Natural killer cell (primary cell): ENCODE results near the gene DYSF. TPM values are rescaled to one million over a fixed set of nuclear protein-coding genes. Genes with fewer than 3 reads are reported as not detected.

Source experiments
- ATAC-seq, 3 donors: fragments of 150-1000 bp in 2 of 3; fragments of 200-7000 bp in 1 of 3; cut with Tn5 transposase; 1 replicate in 1 of 3; 2 replicates in 2 of 3; pipeline ENCODE4 v1.10.0; 2021; ENCODE audit warnings: mild to moderate bottlenecking in 2 of 3, moderate library complexity in 2 of 3
- DNase-seq, 2 donors: peaks; one replicate each; pipeline versions ENCODE4 v3.0.0 to v3.0.0-alpha.2; 2013 to 2021; ENCODE audit warnings: mixed read lengths in 1 of 2
- H3K27ac ChIP-seq: one replicate; pipeline ENCODE4 v1.5.1; 2013; ENCODE audit warnings: mild to moderate bottlenecking, low read length
- H3K27me3 ChIP-seq: one replicate; pipeline ENCODE4 v1.6.1; 2013; ENCODE audit warnings: low read length; ENCODE audit not compliant: control insufficient read depth, insufficient read depth
- H3K36me3 ChIP-seq: one replicate; pipeline ENCODE4 v1.6.1; 2013; ENCODE audit warnings: low read length; ENCODE audit not compliant: control insufficient read depth, insufficient read depth
- H3K4me1 ChIP-seq: one replicate; pipeline ENCODE4 v1.6.1; 2013; ENCODE audit warnings: low read length; ENCODE audit not compliant: control insufficient read depth, insufficient read depth
- H3K4me3 ChIP-seq: one replicate; pipeline ENCODE4 v1.5.1; 2013; ENCODE audit warnings: low read length
- H3K9me3 ChIP-seq: one replicate; pipeline ENCODE4 v1.6.1; 2013; ENCODE audit warnings: low read length; ENCODE audit not compliant: control insufficient read depth, insufficient read depth
- H3K27ac Mint-ChIP-seq, 2 donors: one replicate each; pipeline ENCODE4 v1.8.0; 2022; ENCODE audit warnings: mild to moderate bottlenecking in 2 of 2, mixed read lengths in 2 of 2, moderate library complexity in 1 of 2
- H3K27me3 Mint-ChIP-seq, 2 donors: one replicate each; pipeline ENCODE4 v1.8.0; 2022; ENCODE audit warnings: low read depth in 2 of 2, mixed read lengths in 2 of 2
- H3K36me3 Mint-ChIP-seq: one replicate; pipeline ENCODE4 v1.8.0; 2022; ENCODE audit warnings: mixed read lengths
- H3K4me1 Mint-ChIP-seq, 2 donors: one replicate each; pipeline ENCODE4 v1.8.0; 2022; ENCODE audit warnings: mixed read lengths in 2 of 2
- H3K4me3 Mint-ChIP-seq: one replicate; pipeline ENCODE4 v1.8.0; 2022; ENCODE audit warnings: mild to moderate bottlenecking, moderate library complexity, mixed read lengths
- H3K9me3 Mint-ChIP-seq, 2 donors: one replicate each; pipeline ENCODE4 v1.8.0; 2022; ENCODE audit warnings: mixed read lengths in 2 of 2
- CTCF ChIP-seq: fragments of 200-600 bp; IDR thresholded peaks from one replicate; pipeline ENCODE4 v1.8.0; 2022; ENCODE audit warnings: antibody characterized with exemption
- WGBS: methylation state at CpG from one replicate; pipeline ENCODE4 v1.1.7; 2013; ENCODE audit warnings: missing lambda C conversion rate; ENCODE audit not compliant: insufficient coverage; 5-methylcytosine and 5-hydroxymethylcytosine counted together
- intact Hi-C: fragments of 100-400 bp; cut with micrococcal nuclease; formaldehyde crosslinking; loops from one replicate; pipeline ENCODE4 v1.14.2; 2022
- total RNA-seq, 4 donors: library from RNA; stranded (reverse); fragments of 120-200 nt in 1 of 4; gene quantifications; one replicate each; pipeline versions ENCODE4 v1.2.3 to v1.2.4, GENCODE V29; 2013 to 2022

Gene DYSF
- total RNA-seq, 3 donors from 2014 or later (not counting 1 experiment from before 2014, with no cell fraction given): 11.4 to 19.5 (median 12.4) TPM

GRCh38 chr2:71560638-71561011 lies 107.3 kb downstream of the DYSF start:
- ATAC-seq: no peak
- H3K27ac Mint-ChIP-seq: no peak overlapping the region
- TF ChIP-seq CTCF: no peak
- Histone ChIP-seq H3K27me3 (no peaks in the 10 kb centered on the region), H3K9me3 (no peaks in the 10 kb centered on the region), H3K27ac (no peak overlapping the region), H3K36me3 (no peaks in the 10 kb centered on the region), H3K4me1 (no peaks in the 10 kb centered on the region), H3K4me3 (no peak overlapping the region)
- DNase-seq: no peak
- no peaks in the 10 kb centered on the region for H3K4me1 Mint-ChIP-seq
- H3K36me3 Mint-ChIP-seq: no peaks in the 10 kb centered on the region
- 95% methylated on average over 20 of the region's 20 CpGs for WGBS
- H3K9me3 Mint-ChIP-seq: no peaks in the 10 kb centered on the region
- no peaks in the 10 kb centered on the region for H3K27me3 Mint-ChIP-seq
- intact Hi-C loops: no loop called here
- no peak overlapping the region for H3K4me3 Mint-ChIP-seq

- Mint-ChIP-seq H3K27me3 (no peaks in the 10 kb centered on the region), H3K4me1 (no peaks in the 10 kb centered on the region), H3K9me3 (no peaks in the 10 kb centered on the region), H3K4me3 (no peak overlapping the region), H3K27ac (no peak overlapping the region), H3K36me3 (no peaks in the 10 kb centered on the region)
- no peaks in the 10 kb centered on the region for H3K9me3 ChIP-seq
- no peaks in the 10 kb centered on the region for H3K4me1 ChIP-seq
- no peak overlapping the region for H3K27ac ChIP-seq
- DNase-seq (no peak), ATAC-seq (no peak)
- no peak overlapping the region for H3K4me3 ChIP-seq
- 92% methylated on average over 15 of the region's 15 CpGs for WGBS
- H3K36me3 ChIP-seq: no peaks in the 10 kb centered on the region
- TF ChIP-seq CTCF: no peak
- no peaks in the 10 kb centered on the region for H3K27me3 ChIP-seq
- intact Hi-C loops: no loop called here
These were observed 108.3 kb downstream of the DYSF start for GRCh38 chr2:71561441-71562267.

- Mint-ChIP-seq H3K27me3 (no peaks in the 10 kb centered on the region), H3K9me3 (no peaks in the 10 kb centered on the region), H3K27ac (no peak overlapping the region), H3K4me3 (no peak overlapping the region), H3K4me1 (no peaks in the 10 kb centered on the region), H3K36me3 (no peaks in the 10 kb centered on the region)
- H3K9me3 ChIP-seq: no peaks in the 10 kb centered on the region
- 80% methylated on average over 7 of the region's 7 CpGs for WGBS
- no peak overlapping the region for H3K4me3 ChIP-seq
- intact Hi-C loops: no loop called here
- ATAC-seq (no peak), DNase-seq (no peak)
- no peak for TF ChIP-seq CTCF
- no peaks in the 10 kb centered on the region for H3K27me3 ChIP-seq
- H3K4me1 ChIP-seq: no peaks in the 10 kb centered on the region
- no peaks in the 10 kb centered on the region for H3K36me3 ChIP-seq
- H3K27ac ChIP-seq: no peak overlapping the region
These were observed 109.2 kb downstream of the DYSF start for GRCh38 chr2:71562518-71562917.

DNA sequence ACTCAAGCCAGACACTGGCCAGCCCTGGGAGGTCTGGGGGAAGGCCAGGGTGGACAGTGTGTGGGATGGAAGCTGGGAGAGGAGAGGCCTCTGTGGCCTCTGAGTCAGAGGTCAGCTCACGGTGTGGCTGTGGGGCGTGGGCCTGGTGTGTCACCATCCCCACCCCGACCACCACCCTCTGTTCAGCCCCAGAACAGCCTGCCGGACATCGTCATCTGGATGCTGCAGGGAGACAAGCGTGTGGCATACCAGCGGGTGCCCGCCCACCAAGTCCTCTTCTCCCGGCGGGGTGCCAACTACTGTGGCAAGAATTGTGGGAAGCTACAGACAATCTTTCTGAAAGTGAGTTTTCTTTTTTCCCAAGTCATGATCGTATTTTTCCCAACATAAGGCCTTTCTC lies 110.5 kb downstream of the DYSF start:
- no peaks in the 10 kb centered on the region for H3K4me1 ChIP-seq
- no peak for TF ChIP-seq CTCF
- intact Hi-C loops: no loop called here
- no peaks in the 10 kb centered on the region for H3K9me3 ChIP-seq
- H3K27ac Mint-ChIP-seq: no peak overlapping the region
- H3K36me3 ChIP-seq: no peaks in the 10 kb centered on the region
- no peak overlapping the region for H3K27ac ChIP-seq
- H3K4me3 Mint-ChIP-seq: no peak overlapping the region
- DNase-seq (no peak), ATAC-seq (no peak)
- H3K27me3 Mint-ChIP-seq: no peaks in the 10 kb centered on the region
- 90% methylated on average over 9 of the region's 11 CpGs for WGBS
- H3K4me1 Mint-ChIP-seq: no peaks in the 10 kb centered on the region
- no peaks in the 10 kb centered on the region for H3K27me3 ChIP-seq
- no peak overlapping the region for H3K4me3 ChIP-seq
- H3K9me3 Mint-ChIP-seq: no peaks in the 10 kb centered on the region
- H3K36me3 Mint-ChIP-seq: no peaks in the 10 kb centered on the region
